Fibroblast of lung (primary cell): ENCODE measurements around the gene HECW1.

Source experiments
- EZH2 ChIP-seq: IDR thresholded peaks from 2 replicates; pipeline ENCODE4 v1.5.1; 2012; ENCODE audit warnings: low read length, control low read depth, mild to moderate bottlenecking; ENCODE audit errors: missing control alignments
- TF ChIP-seq, protein P1 (sequence below), 2 donors: IDR thresholded peaks in 1 of 2; conservative IDR thresholded peaks in 1 of 2; 1 replicate in 1 of 2; 2 replicates in 1 of 2; pipeline ENCODE4 v1.5.1; 2011 to 2012; ENCODE audit warnings: low read length in 2 of 2, control low read depth in 1 of 2, inconsistent platforms in 1 of 2, low read depth in 1 of 2, mild to moderate bottlenecking in 1 of 2

DNA sequence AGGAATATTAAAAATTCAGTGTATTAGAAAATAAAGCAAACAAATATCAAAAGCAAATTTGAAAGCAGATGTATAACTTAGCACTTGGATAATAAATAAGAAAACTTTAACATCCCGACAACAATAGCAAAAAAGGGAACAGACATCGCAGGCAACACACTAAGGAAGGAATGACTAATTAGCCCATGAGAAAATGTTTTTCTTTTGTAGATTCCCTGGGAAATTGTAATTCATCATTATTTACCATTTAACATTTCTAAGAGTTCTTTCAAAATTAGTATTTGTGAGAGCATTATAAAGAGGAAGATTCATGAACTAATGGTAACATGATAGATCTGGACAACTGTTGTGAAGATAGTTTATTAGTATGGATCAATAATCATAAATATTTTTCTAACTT, 364.4 kb downstream of the HECW1 start:
- no peak for TF ChIP-seq EZH2
- TF ChIP-seq, protein P1, sequence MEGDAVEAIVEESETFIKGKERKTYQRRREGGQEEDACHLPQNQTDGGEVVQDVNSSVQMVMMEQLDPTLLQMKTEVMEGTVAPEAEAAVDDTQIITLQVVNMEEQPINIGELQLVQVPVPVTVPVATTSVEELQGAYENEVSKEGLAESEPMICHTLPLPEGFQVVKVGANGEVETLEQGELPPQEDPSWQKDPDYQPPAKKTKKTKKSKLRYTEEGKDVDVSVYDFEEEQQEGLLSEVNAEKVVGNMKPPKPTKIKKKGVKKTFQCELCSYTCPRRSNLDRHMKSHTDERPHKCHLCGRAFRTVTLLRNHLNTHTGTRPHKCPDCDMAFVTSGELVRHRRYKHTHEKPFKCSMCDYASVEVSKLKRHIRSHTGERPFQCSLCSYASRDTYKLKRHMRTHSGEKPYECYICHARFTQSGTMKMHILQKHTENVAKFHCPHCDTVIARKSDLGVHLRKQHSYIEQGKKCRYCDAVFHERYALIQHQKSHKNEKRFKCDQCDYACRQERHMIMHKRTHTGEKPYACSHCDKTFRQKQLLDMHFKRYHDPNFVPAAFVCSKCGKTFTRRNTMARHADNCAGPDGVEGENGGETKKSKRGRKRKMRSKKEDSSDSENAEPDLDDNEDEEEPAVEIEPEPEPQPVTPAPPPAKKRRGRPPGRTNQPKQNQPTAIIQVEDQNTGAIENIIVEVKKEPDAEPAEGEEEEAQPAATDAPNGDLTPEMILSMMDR (conservative IDR thresholded peaks at IDR 0.05 in 1 of 2, IDR thresholded peaks at IDR 0.05 in 1 of 2; ENCODE audit: low read depth in 1 of 2, low read length in 2 of 2) = no peak
